Vagina (tissue), 2 donors: Measurements from ENCODE around the gene KANSL3.

ENCODE experiments used
- CTCF ChIP-seq, 3 experiments: fragments of 450-650 bp in 2 of 3; fragments of 200-600 bp in 1 of 3; sonication (generic) in 1 of 3; IDR thresholded peaks; one replicate each; pipeline ENCODE4 v1.5.1; 2017 to 2019; ENCODE audit warnings: antibody characterized with exemption in 3 of 3, mild to moderate bottlenecking in 2 of 3, moderate library complexity in 2 of 3
- POLR2A ChIP-seq, 2 donors: fragments of 450-650 bp; IDR thresholded peaks; one replicate each; pipeline ENCODE4 v1.6.1; 2017; ENCODE audit warnings: antibody characterized with exemption in 2 of 2, mild to moderate bottlenecking in 2 of 2, moderate library complexity in 2 of 2

GRCh38 chr2:96553176-96553956, 84.7 kb downstream of the KANSL3 start:
- TF ChIP-seq CTCF (IDR thresholded peaks at IDR 0.05) (no peak), POLR2A (IDR thresholded peaks at IDR 0.05) (no peak)
